Measurements from ENCODE around the gene THADA. TPM values are rescaled to one million over a fixed set of nuclear protein-coding genes. Genes with fewer than 3 reads are reported as not detected.

Gene THADA
- polyA plus RNA-seq, 1 experiment, result 21.6 TPM

DNA sequence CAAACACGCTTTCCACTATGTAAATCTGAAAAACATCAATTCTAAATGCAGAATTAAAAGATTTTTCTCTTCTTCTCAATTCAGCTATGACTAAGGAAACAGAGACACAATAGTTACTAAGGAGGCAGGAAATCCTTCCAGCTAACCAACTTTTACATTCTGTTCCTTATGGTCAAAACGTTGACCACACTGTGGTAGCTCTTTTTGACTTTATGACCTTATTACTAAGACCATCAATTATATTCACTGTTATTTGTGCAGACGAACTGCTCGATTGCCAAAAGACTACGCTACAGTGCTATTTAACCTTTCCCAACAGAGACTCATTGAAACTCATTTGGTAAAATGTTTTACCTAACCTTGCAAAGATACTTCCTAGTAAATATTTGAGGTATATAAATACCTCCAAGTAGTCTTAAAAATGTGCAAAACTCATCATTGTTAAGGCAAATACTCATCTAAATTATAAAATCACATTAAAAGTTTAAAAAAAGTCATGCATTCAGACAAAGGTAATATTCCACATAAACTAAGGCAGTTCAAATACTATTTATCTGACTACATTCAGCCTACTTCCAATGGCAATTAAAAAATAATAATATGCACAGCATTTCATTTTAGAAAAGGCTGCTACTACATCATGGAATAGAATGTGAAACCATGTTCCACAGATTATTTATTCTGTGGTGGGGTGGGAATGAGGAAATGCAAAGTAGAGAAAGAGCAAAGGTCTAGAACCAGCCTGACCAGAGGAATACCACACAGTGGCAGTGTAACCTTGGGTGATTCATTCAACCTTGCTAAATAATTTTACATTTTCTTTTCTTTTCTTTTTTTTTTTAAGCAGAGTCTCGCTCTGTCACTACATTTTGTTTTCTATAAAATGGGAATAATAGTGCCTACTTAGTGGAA, 139.9 kb downstream of the THADA start:
- TF ChIP-seq, protein P1, sequence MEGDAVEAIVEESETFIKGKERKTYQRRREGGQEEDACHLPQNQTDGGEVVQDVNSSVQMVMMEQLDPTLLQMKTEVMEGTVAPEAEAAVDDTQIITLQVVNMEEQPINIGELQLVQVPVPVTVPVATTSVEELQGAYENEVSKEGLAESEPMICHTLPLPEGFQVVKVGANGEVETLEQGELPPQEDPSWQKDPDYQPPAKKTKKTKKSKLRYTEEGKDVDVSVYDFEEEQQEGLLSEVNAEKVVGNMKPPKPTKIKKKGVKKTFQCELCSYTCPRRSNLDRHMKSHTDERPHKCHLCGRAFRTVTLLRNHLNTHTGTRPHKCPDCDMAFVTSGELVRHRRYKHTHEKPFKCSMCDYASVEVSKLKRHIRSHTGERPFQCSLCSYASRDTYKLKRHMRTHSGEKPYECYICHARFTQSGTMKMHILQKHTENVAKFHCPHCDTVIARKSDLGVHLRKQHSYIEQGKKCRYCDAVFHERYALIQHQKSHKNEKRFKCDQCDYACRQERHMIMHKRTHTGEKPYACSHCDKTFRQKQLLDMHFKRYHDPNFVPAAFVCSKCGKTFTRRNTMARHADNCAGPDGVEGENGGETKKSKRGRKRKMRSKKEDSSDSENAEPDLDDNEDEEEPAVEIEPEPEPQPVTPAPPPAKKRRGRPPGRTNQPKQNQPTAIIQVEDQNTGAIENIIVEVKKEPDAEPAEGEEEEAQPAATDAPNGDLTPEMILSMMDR (IDR thresholded peaks at IDR 0.05; ENCODE audit: insufficient read depth, low read depth, low read length), result no peak
- ChIA-PET CTCF (interaction anchor here (0.6 to 1.0 kb wide), 2 partner anchors 137 to 215 kb away, joined by 3 read pairs; no protein-coding TSS in a partner anchor), POLR2A (no interaction called here)
- Histone ChIP-seq H3K36me3 (ENCODE audit: control insufficient read depth, insufficient read depth, low read length) (no peaks in the 10 kb centered on the region), H3K27me3 (ENCODE audit: control insufficient read depth, insufficient read depth, low read length) (no peaks in the 10 kb centered on the region), H3K4me3 (ENCODE audit: low read depth, low read length) (no peak overlapping the region)
- DNase-seq (ENCODE audit: low read depth), result no peak

DNA sequence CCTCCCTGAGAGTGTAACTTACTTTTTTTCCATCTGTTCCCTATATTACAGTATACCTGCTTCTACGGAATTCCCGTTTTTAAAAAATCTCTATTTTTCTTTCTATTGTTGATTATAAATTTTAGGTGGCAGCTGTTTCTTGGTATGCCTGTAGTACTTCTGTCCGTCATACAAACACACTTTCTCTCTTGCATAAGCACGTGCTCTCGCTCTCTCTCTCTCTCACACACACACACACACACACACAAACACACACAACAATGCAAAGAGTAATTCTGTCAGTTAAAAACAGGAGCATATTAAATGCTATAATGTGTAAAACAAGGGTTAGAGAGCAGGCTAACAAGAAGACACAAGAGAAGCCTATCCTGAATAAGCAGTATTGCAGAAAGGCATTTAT, 140.5 kb downstream of the THADA start:
- CTCF ChIA-PET, result interaction anchor here (1.0 kb wide), 1 partner anchor 12 kb away, joined by 3 read pairs; no protein-coding TSS in a partner anchor
- no peak overlapping the region for H3K4me3 ChIP-seq (ENCODE audit: low read depth, low read length)
- H3K27me3 ChIP-seq (ENCODE audit: control insufficient read depth, insufficient read depth, low read length), result no peaks in the 10 kb centered on the region
- H3K36me3 ChIP-seq (ENCODE audit: control insufficient read depth, insufficient read depth, low read length), result no peaks in the 10 kb centered on the region
- POLR2A ChIA-PET, result no interaction called here
- no peak for DNase-seq (ENCODE audit: low read depth)
- TF ChIP-seq, protein P1 (IDR thresholded peaks at IDR 0.05; ENCODE audit: insufficient read depth, low read depth, low read length), result no peak

DNA sequence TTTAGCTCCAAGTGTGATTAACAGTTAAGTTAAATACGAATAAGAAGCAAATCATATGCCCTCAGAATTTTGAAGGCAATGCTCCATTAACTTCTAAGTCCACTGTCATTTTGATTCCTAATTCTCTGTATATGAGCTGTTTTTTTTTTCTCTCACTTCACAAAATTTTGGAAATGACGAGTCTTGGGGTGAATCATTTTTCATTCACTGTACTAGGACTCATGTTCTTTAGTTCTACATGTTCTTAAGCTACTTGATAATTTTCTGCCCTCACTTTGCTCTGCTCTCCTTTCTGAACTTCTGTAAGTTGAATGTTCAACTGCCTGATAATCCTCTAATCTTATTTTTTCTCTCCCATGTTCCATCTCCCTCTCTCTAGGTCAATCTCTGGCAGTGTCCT, 141.0 kb downstream of the THADA start:
- no peaks in the 10 kb centered on the region for H3K36me3 ChIP-seq (ENCODE audit: control insufficient read depth, insufficient read depth, low read length)
- TF ChIP-seq, protein P1 (IDR thresholded peaks at IDR 0.05; ENCODE audit: insufficient read depth, low read depth, low read length), result no peak
- no peak for DNase-seq (ENCODE audit: low read depth)
- H3K4me3 ChIP-seq (ENCODE audit: low read depth, low read length), result no peak overlapping the region
- POLR2A ChIA-PET, result no interaction called here
- CTCF ChIA-PET, result interaction anchor here (1.0 kb wide), 1 partner anchor 11 kb away, joined by 3 read pairs; no protein-coding TSS in a partner anchor
- no peaks in the 10 kb centered on the region for H3K27me3 ChIP-seq (ENCODE audit: control insufficient read depth, insufficient read depth, low read length)

DNA sequence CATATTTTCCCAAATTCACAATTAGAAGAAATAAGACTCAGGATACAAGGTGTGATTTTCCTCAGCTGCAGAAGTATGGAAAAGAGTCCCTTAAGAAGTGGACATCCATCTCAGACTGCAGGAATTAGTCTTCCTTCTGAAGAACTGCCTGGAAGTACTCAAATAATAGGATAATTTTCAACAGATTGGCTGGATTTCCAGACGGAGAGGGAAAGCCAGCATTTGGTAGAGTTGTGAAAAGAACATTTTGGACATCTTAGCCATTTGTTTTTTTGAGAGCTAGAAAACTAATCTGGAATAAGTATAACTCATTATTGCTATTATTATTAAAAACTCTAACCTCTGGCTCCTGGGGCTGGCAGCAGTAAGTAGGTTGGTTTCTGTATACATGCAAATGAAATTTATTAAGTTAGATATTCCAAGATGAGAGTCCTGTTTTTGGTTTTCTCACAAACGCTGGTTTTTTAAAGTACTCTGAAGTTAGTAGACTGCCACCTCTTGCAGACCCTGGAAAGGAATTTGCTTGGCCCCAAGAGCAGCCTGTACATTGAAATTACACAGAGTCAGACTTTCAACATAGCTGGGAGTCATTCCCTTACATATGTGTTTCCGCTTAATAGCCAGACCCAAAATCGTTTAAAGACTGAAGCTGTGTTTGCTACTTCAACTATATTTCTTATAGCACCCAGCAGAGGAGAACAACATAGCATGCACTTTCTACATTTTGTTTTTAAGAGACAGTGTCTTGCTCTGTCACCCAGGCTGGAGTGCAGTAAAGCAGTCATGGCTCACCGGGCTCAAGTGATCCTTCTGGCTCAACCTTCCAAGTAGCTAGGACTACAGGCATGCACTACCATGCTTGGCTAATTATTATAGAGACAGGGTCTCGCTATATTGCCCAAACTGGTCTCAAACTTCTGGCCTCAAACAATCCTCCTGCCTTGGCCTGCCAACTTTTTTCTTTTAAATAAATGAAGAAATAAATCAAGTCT, 142.4 kb downstream of the THADA start:
- no peak for DNase-seq (ENCODE audit: low read depth)
- CTCF ChIA-PET, result interaction anchor here (2.4 kb wide), 1 partner anchor 10 kb away, joined by 10 read pairs; no protein-coding TSS in a partner anchor
- H3K36me3 ChIP-seq (ENCODE audit: control insufficient read depth, insufficient read depth, low read length), result no peaks in the 10 kb centered on the region

More for the DNA sequence above, 142.4 kb downstream of the THADA start:
- POLR2A ChIA-PET, result no interaction called here
- Histone ChIP-seq H3K27me3 (ENCODE audit: control insufficient read depth, insufficient read depth, low read length) (no peaks in the 10 kb centered on the region), H3K4me3 (ENCODE audit: low read depth, low read length) (no peak overlapping the region)
- TF ChIP-seq, protein P1 (IDR thresholded peaks at IDR 0.05; ENCODE audit: insufficient read depth, low read depth, low read length), result no peak

Measured in BJ (cell line).